ENCODE results near the gene ZYX. TPM values are rescaled to one million over a fixed set of nuclear protein-coding genes. Genes with fewer than 3 reads are reported as not detected.

ZYX gene
- total and polyA plus RNA-seq, 2 of the 13 experiments (the other 11 are each of a cell fraction or from before 2014, with no cell fraction given): 9.9 to 13.7 TPM

DNA sequence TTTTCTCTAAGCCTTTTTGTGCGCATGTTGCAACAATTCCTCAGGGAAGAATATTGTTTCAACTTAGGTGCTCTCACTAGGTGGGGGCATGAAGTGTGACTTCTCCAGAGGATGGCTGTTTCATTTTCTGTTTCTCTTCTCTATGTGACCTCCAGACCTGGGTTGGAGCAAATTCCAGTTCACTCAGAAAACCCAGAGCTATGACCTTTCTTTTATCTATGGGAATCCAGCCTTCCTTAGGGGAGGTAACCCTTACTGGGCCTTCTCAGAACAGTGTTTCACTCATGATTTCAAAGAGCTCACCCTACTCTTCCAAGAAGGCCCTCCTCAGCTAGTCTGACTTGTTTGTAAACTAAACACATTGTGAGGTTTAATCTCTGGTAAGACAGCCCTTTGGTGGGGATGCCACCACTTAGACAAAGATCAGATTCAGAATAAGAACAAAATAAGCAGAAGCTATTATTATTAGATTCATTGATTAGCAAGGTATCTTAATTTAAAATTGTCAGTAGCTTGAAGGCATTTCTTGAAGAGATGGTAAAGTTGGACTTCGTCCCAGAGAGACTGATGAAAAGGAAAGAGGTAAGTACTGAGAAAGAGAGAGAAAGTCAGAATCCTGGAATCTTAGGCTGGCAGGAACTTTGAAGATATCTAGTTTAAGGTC lies 45.5 kb downstream of the ZYX start (continued):
- no peak for TF ChIP-seq ZSCAN12 (CRISPR knock-in tag; IDR thresholded peaks at IDR 0.05)

DNA sequence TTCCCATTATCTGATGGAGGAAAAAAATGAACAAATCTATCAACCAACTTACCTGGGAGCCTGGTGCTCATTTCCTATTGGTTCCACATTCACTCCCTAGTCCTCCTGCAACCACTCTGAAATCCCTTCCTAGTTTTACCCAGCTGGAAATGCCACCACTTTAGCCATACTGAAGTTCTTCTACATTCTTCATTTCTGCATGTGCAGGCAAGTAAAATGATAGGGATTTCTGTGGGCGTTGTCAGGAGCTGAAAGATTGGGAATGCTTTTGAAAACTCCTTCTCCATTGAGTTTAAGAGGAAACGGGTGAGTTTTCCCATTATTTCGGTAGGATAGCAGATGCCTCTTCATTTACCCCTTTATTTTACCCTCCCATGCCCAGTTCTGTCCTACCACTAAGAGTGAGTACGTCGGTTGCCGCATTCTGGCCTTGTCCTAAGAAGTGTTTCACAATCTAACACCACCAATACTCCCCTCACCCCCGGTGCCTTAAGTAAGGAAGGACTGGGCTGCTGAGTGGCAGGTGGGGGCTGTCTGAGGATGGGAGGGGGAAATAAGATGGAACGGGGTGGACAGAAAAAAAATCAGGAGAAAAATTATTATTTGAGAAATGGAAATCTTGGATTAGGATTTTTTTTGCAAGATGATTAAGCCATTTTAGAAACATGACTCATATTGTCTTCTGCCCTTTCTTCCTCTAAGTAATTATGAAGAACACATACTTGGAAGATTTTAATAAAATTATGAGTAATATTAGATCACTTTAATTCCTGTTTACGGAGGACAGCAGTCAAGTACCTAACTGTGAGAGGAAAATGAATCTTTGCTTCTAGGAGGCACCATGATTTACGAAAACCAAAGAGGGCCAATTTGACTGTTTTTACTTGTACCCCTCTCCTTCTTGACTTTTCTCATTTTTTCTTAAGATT lies 48.9 kb downstream of the ZYX start:
- POLR2A ChIA-PET: no interaction called here

More for the DNA sequence above, 48.9 kb downstream of the ZYX start:
- no peak overlapping the region for H3K9ac ChIP-seq (ENCODE audit: insufficient read depth, low read depth, low read length)
- no peak overlapping the region for H3K27ac ChIP-seq (ENCODE audit: extremely low read length, insufficient read depth, low read length)
- no peaks in the 10 kb centered on the region for H3K36me3 ChIP-seq (replicated peaks in 1 of 2; ENCODE audit: control insufficient read depth in 1 of 2, insufficient read depth in 2 of 2, low read length in 2 of 2)
- 42% methylated on average over 10 of the region's 10 CpGs for WGBS (ENCODE audit: low lambda C conversion rate)
- no peaks in the 10 kb centered on the region for H4K20me1 ChIP-seq (ENCODE audit: insufficient read depth, low read length)
- no peak overlapping the region for H3K4me2 ChIP-seq (ENCODE audit: low read depth, low read length)
- TF ChIP-seq NBN (conservative IDR thresholded peaks at IDR 0.05): no peak
- TF ChIP-seq ZNF143 (CRISPR knock-in tag; IDR thresholded peaks at IDR 0.05): no peak
- no peak for TF ChIP-seq ZNF317 (CRISPR knock-in tag; IDR thresholded peaks at IDR 0.05)
- TF ChIP-seq, protein P1, sequence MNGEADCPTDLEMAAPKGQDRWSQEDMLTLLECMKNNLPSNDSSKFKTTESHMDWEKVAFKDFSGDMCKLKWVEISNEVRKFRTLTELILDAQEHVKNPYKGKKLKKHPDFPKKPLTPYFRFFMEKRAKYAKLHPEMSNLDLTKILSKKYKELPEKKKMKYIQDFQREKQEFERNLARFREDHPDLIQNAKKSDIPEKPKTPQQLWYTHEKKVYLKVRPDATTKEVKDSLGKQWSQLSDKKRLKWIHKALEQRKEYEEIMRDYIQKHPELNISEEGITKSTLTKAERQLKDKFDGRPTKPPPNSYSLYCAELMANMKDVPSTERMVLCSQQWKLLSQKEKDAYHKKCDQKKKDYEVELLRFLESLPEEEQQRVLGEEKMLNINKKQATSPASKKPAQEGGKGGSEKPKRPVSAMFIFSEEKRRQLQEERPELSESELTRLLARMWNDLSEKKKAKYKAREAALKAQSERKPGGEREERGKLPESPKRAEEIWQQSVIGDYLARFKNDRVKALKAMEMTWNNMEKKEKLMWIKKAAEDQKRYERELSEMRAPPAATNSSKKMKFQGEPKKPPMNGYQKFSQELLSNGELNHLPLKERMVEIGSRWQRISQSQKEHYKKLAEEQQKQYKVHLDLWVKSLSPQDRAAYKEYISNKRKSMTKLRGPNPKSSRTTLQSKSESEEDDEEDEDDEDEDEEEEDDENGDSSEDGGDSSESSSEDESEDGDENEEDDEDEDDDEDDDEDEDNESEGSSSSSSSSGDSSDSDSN (CRISPR knock-in tag; IDR thresholded peaks at IDR 0.05): no peak
- no TSS peak for BruUV-seq (replicated peaks)
- H3K4me1 ChIP-seq (ENCODE audit: insufficient read depth, low read length): no peaks in the 10 kb centered on the region
- intact Hi-C loops (cut with micrococcal nuclease; ENCODE audit: unreplicated experiment) (no loop called here), in situ Hi-C loops (cut with HindIII; ENCODE audit: extremely low pct_ligation_motif_present, low pct_unique_long_range_greater_than_20kb) (no loop called here)
- no peaks in the 10 kb centered on the region for H3K27me3 ChIP-seq (ENCODE audit: control insufficient read depth in 1 of 2, insufficient read depth in 2 of 2, low read length in 2 of 2)
- no peak overlapping the region for H2AFZ ChIP-seq (ENCODE audit: low read length)
- ATAC-seq: no peak
- H3K79me2 ChIP-seq (ENCODE audit: insufficient read depth, low read length): no peaks in the 10 kb centered on the region
- CTCF ChIA-PET (ENCODE audit: low intra/inter-chr PET ratio, low total read pairs): no interaction called here
- H3K9me3 ChIP-seq (ENCODE audit: low read length): no peaks in the 10 kb centered on the region
- no peak for DNase-seq (ENCODE audit: low spot score)
- FAIRE-seq: no peak
- no peak overlapping the region for H3K4me3 ChIP-seq (replicated peaks in 1 of 3; ENCODE audit: insufficient read depth in 1 of 3, low read depth in 2 of 3, low read length in 3 of 3)

All from HepG2 (cell line).